HCT116 (cell line): ENCODE measurements around the gene BICD1. TPM values are rescaled to one million over a fixed set of nuclear protein-coding genes. Genes with fewer than 3 reads are reported as not detected.

Source experiments
- ATAC-seq: fragments of 200-7000 bp; cut with Tn5 transposase; 2 replicates; pipeline ENCODE4 v1.9.1; 2020; ENCODE audit warnings: mild to moderate bottlenecking, moderate library complexity
- BruUV-seq: library from RNA; stranded (reverse); fragments of 400-500 nt; replicated peaks from 2 replicates; lab custom pipeline; 2021; lab: Mats Ljungman, UMichigan
- CTCF ChIA-PET: fragments of 300-600 bp; sonication (Branson Sonifier 250); formaldehyde crosslinking; loops from one replicate; lab custom pipeline; 2021; ENCODE audit warnings: antibody characterized with exemption; lab: Charles Lee
- POLR2A ChIA-PET: fragments of 300-600, 350-600 bp; sonication (Branson Sonifier 250); formaldehyde crosslinking; loops from one replicate; lab custom pipeline; 2021; ENCODE audit warnings: antibody characterized with exemption; lab: Charles Lee
- RAD21 ChIA-PET, 2 experiments: fragments of 300-600 bp; sonication (Branson Sonifier 250); formaldehyde crosslinking; loops; one replicate each; lab custom pipeline; 2023; ENCODE audit warnings: low total read pairs in 2 of 2; ENCODE audit not compliant: uncharacterized antibody in 2 of 2, unreplicated experiment in 2 of 2, low non-redundant PET in 1 of 2; lab: Charles Lee
- DNase-seq: peaks from one replicate; pipeline ENCODE4 v3.0.0-alpha.2; 2010; ENCODE audit warnings: low read depth, low spot score
- H2AFZ ChIP-seq: fragments of 200-600 bp; shearing (Covaris generic), sonication (generic); 2 replicates; pipeline ENCODE4 v1.6.1; 2017; ENCODE audit warnings: low read depth, mixed run types, mixed read lengths, antibody characterized with exemption, low read length; ENCODE audit not compliant: poor library complexity, severe bottlenecking
- H3K27ac ChIP-seq: 2 replicates; pipeline ENCODE4 v1.5.1; 2012; ENCODE audit warnings: low read depth, low read length
- H3K27me3 ChIP-seq: fragments of 200-600 bp; sonication (generic); 2 replicates; pipeline ENCODE4 v1.6.1; 2016; ENCODE audit warnings: mixed run types, low read length, mixed read lengths; ENCODE audit not compliant: insufficient read depth
- H3K36me3 ChIP-seq, 2 experiments: fragments of 200-500 bp in 1 of 2; fragments of 200-600 bp in 1 of 2; sonication (Bioruptor generic) in 1 of 2; sonication (generic) in 1 of 2; 2 replicates each; pipeline versions ENCODE4 v1.5.1 to v1.6.1; 2014 to 2016; ENCODE audit warnings: low read length in 2 of 2, inconsistent platforms in 1 of 2, mixed read lengths in 1 of 2, mixed run types in 1 of 2; ENCODE audit not compliant: insufficient read depth in 2 of 2, control insufficient read depth in 1 of 2
- H3K4me1 ChIP-seq, 2 experiments: fragments of 200-600 bp in 1 of 2; sonication (generic) in 1 of 2; 2 replicates each; pipeline versions ENCODE4 v1.5.1 to v1.6.1; 2012 to 2017; ENCODE audit warnings: low read length in 2 of 2, inconsistent platforms in 1 of 2, mild to moderate bottlenecking in 1 of 2, mixed read lengths in 1 of 2, mixed run types in 1 of 2, moderate library complexity in 1 of 2; ENCODE audit not compliant: insufficient read depth in 2 of 2, control insufficient read depth in 1 of 2
- H3K4me2 ChIP-seq: fragments of 200-600 bp; sonication (generic); 2 replicates; pipeline ENCODE4 v1.6.1; 2017; ENCODE audit warnings: mixed run types, low read length, mixed read lengths
- H3K4me3 ChIP-seq, 2 experiments: fragments of 200-600 bp in 1 of 2; sonication (generic) in 1 of 2; replicated peaks in 1 of 2; 2 replicates each; pipeline ENCODE4 v1.5.1; 2011 to 2016; ENCODE audit warnings: low read length in 2 of 2, control low read depth in 1 of 2, low read depth in 1 of 2, mild to moderate bottlenecking in 1 of 2, mixed read lengths in 1 of 2, mixed run types in 1 of 2
- H3K79me2 ChIP-seq: fragments of 200-600 bp; sonication (generic); 2 replicates; pipeline ENCODE4 v1.6.1; 2017; ENCODE audit warnings: mild to moderate bottlenecking, mixed run types, low read length, moderate library complexity, mixed read lengths; ENCODE audit not compliant: insufficient read depth
- H3K9ac ChIP-seq: fragments of 200-600 bp; sonication (generic); 2 replicates; pipeline ENCODE4 v1.6.1; 2016; ENCODE audit warnings: low read length, mixed read lengths
- H3K9me2 ChIP-seq: fragments of 200-600 bp; sonication (generic), shearing (Covaris generic); 2 replicates; pipeline ENCODE4 v1.6.1; 2017; ENCODE audit warnings: mixed run types, mild to moderate bottlenecking, moderate library complexity; ENCODE audit not compliant: insufficient read depth
- H3K9me3 ChIP-seq, 2 experiments: fragments of 200-500 bp in 1 of 2; fragments of 200-600 bp in 1 of 2; sonication (Bioruptor generic) in 1 of 2; sonication (generic) in 1 of 2; 2 replicates each; pipeline ENCODE4 v1.6.1; 2014 to 2017; ENCODE audit warnings: low read length in 2 of 2, mixed read lengths in 2 of 2, inconsistent platforms in 1 of 2, low read depth in 1 of 2, mild to moderate bottlenecking in 1 of 2, mixed run types in 1 of 2, moderate library complexity in 1 of 2; ENCODE audit not compliant: control insufficient read depth in 1 of 2, insufficient read depth in 1 of 2
- H4K20me1 ChIP-seq: fragments of 200-600 bp; sonication (generic), shearing (Covaris generic); 2 replicates; pipeline ENCODE4 v1.6.1; 2017; ENCODE audit warnings: mixed run types, mild to moderate bottlenecking, moderate library complexity; ENCODE audit not compliant: insufficient read depth
- CBX3 ChIP-seq: IDR thresholded peaks from 2 replicates; pipeline ENCODE4 v1.6.1; 2012; ENCODE audit warnings: low read depth
- EGR1 ChIP-seq: IDR thresholded peaks from 2 replicates; pipeline ENCODE4 v1.6.1; 2012; ENCODE audit warnings: low read depth
- ELF1 ChIP-seq: IDR thresholded peaks from 2 replicates; pipeline ENCODE4 v1.6.1; 2012; ENCODE audit warnings: low read depth, borderline replicate concordance
- EZH2phosphoT487 ChIP-seq: fragments of 200-600 bp; IDR thresholded peaks from 2 replicates; pipeline ENCODE4 v1.6.1; 2018; ENCODE audit warnings: antibody characterized with exemption, borderline replicate concordance
- FOSL1 ChIP-seq: IDR thresholded peaks from 2 replicates; pipeline ENCODE4 v1.6.1; 2012; ENCODE audit warnings: low read depth
- POLR2A ChIP-seq: IDR thresholded peaks from 2 replicates; pipeline ENCODE4 v1.7.0; 2011; ENCODE audit warnings: borderline replicate concordance; ENCODE audit not compliant: insufficient read depth, insufficient read length; ENCODE audit errors: extremely low read depth
- POLR2AphosphoS5 ChIP-seq: IDR thresholded peaks from 2 replicates; pipeline ENCODE4 v1.6.1; 2011; ENCODE audit warnings: mild to moderate bottlenecking, low read depth, low read length, moderate library complexity
- RAD21 ChIP-seq: IDR thresholded peaks from 2 replicates; pipeline ENCODE4 v1.6.1; 2012; ENCODE audit warnings: low read depth, mild to moderate bottlenecking
- SIN3A ChIP-seq: IDR thresholded peaks from 2 replicates; pipeline ENCODE4 v1.6.1; 2012; ENCODE audit warnings: low read depth
- SP1 ChIP-seq: IDR thresholded peaks from 2 replicates; pipeline ENCODE4 v1.6.1; 2012; ENCODE audit warnings: low read depth
- SRF ChIP-seq: IDR thresholded peaks from 2 replicates; pipeline ENCODE4 v1.6.1; 2012; ENCODE audit warnings: low read depth
- YY1 ChIP-seq: IDR thresholded peaks from 2 replicates; pipeline ENCODE4 v1.6.1; 2011; ENCODE audit warnings: low read length, low read depth, moderate library complexity, mild to moderate bottlenecking; ENCODE audit not compliant: insufficient replicate concordance; ENCODE audit errors: extremely low read depth
- ZFX ChIP-seq: fragments of 450-650 bp; IDR thresholded peaks from 2 replicates; pipeline ENCODE4 v1.6.1; 2017
- intact Hi-C: fragments of 100-400 bp; cut with micrococcal nuclease; formaldehyde crosslinking; loops from 2 replicates; pipeline ENCODE4 v1.10.0; 2022
- total RNA-seq: library from RNA; stranded (reverse); gene quantifications from one replicate; pipeline ENCODE4 v1.2.1, GENCODE V29; 2021; ENCODE audit not compliant: unreplicated experiment
- TF ChIP-seq, protein P1 (sequence below), 3 experiments: fragments of 200-600 bp in 1 of 3; sonication (generic) in 1 of 3; IDR thresholded peaks in 2 of 3; conservative IDR thresholded peaks in 1 of 3; 2 replicates each; pipeline ENCODE4 v1.5.1; 2012 to 2017; ENCODE audit warnings: low read depth in 2 of 3, low read length in 2 of 3, antibody characterized with exemption in 1 of 3, borderline replicate concordance in 1 of 3, control low read depth in 1 of 3, mild to moderate bottlenecking in 1 of 3, mixed read lengths in 1 of 3, mixed run types in 1 of 3, moderate library complexity in 1 of 3; ENCODE audit not compliant: insufficient read depth in 1 of 3
- TF ChIP-seq, protein P2 (sequence below): IDR thresholded peaks from 2 replicates; pipeline ENCODE4 v1.6.1; 2011; ENCODE audit warnings: mild to moderate bottlenecking, low read length, moderate library complexity; ENCODE audit not compliant: insufficient replicate concordance; ENCODE audit errors: extremely low read depth

BICD1 gene
- total RNA-seq, 1 experiment from 2014 or later: 32.5 TPM

DNA sequence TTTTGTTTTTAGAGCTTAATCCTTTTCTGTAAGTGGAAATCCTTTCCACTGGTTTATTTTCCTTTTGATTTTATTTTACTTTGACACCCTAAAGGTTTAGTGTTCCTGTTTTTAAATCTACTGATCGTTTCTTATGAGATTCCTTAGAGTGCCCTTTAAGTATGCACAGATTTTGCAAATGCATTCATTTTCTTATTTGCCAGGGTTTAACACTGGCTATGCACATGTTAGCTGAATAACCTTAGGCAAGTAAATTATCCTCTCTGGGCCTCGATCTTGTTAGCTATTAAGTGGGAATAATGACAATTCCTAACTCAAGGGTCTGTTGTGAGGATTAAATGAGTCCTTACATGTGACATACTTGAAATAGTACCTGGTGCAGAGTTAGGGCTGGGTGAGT is 136.0 kb downstream of the BICD1 start:
- Histone ChIP-seq H3K9me2 (no peaks in the 10 kb centered on the region), H3K4me3 (no peak overlapping the region), H4K20me1 (no peaks in the 10 kb centered on the region), H3K4me2 (no peak overlapping the region), H2AFZ (no peak overlapping the region), H3K4me1 (no peaks in the 10 kb centered on the region), H3K9ac (no peak overlapping the region), H3K9me3 (no peaks in the 10 kb centered on the region), H3K36me3 (no peaks in the 10 kb centered on the region), H3K27ac (no peak overlapping the region), H3K27me3 (no peaks in the 10 kb centered on the region), H3K79me2 (no peaks in the 10 kb centered on the region)
- no TSS peak for BruUV-seq
- TF ChIP-seq RAD21 (no peak), FOSL1 (no peak), EZH2phosphoT487 (no peak), EGR1 (no peak), YY1 (no peak), SP1 (no peak), ELF1 (no peak), POLR2A (no peak)
- intact Hi-C loops: no loop called here
- CTCF ChIA-PET: no interaction called here
- ATAC-seq: no peak
- RAD21 ChIA-PET: no interaction called here
- POLR2A ChIA-PET: no interaction called here
- no peak for DNase-seq

DNA sequence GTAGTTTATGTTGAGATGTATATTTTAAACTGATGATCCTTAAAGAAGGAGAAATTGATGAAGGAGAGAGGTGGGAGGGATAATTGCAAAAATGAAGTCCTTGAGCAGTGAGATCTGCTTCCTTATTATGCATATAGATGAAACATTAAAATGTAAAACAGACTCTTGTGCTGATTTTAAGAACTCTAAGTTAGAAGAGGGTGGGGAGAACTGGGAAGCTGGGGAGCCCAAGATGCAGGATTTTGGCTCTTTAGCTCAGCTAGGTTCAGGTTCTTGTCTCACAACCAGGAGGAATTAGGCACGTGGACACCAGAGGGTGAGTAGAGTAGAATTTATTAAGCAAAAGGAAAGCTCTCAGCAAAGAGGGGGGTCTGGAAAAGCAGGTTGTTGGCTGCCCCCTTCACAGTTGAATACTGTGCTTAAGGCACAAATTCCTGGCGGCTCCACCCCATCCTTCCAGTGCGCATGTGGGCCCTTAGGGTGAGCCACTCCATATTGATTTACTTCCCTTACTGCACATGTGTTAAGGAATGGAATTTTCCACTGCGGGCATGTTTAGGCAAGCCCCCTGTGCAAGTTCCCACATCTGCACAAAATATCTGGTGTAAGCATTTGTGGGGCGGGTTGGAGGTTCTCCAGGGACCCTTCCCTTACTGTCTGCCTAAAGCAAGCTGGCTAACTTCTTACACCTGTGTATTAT is 141.9 kb downstream of the BICD1 start:
- intact Hi-C loops: no loop called here
- Histone ChIP-seq H3K79me2 (0 out of 2 replicates have a peak, but pooled peaks cover 2% of the 10 kb centered on the region), H3K9me2 (no peaks in the 10 kb centered on the region), H3K27me3 (no peaks in the 10 kb centered on the region), H2AFZ (no peak overlapping the region), H4K20me1 (no peaks in the 10 kb centered on the region), H3K4me1 (peaks cover 3 to 15% of the 10 kb centered on the region in 2 experiments; a peak in 2 of 4 replicates), H3K36me3 (no peaks in the 10 kb centered on the region), H3K4me2 (no peak overlapping the region), H3K4me3 (no peak overlapping the region), H3K9ac (no peak overlapping the region), H3K27ac (no peak overlapping the region; the same call in 1 of the 2 replicates), H3K9me3 (peaks cover 0 to 4% of the 10 kb centered on the region in 2 experiments; a peak in 1 of 4 replicates)
- ATAC-seq: no peak
- ChIA-PET CTCF (no interaction called here), POLR2A (no interaction called here), RAD21 (no interaction called here)
- no peak for DNase-seq
- BruUV-seq: no TSS peak
- no peak for TF ChIP-seq EGR1
- no peak for TF ChIP-seq SIN3A
- TF ChIP-seq ELF1: no peak
- TF ChIP-seq SRF: no peak
- no peak for TF ChIP-seq POLR2AphosphoS5
- no peak for TF ChIP-seq POLR2A
- no peak for TF ChIP-seq CBX3
- no peak for TF ChIP-seq RAD21
- TF ChIP-seq, protein P1, sequence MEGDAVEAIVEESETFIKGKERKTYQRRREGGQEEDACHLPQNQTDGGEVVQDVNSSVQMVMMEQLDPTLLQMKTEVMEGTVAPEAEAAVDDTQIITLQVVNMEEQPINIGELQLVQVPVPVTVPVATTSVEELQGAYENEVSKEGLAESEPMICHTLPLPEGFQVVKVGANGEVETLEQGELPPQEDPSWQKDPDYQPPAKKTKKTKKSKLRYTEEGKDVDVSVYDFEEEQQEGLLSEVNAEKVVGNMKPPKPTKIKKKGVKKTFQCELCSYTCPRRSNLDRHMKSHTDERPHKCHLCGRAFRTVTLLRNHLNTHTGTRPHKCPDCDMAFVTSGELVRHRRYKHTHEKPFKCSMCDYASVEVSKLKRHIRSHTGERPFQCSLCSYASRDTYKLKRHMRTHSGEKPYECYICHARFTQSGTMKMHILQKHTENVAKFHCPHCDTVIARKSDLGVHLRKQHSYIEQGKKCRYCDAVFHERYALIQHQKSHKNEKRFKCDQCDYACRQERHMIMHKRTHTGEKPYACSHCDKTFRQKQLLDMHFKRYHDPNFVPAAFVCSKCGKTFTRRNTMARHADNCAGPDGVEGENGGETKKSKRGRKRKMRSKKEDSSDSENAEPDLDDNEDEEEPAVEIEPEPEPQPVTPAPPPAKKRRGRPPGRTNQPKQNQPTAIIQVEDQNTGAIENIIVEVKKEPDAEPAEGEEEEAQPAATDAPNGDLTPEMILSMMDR (IDR thresholded peaks at IDR 0.05 in 2 of 3, conservative IDR thresholded peaks at IDR 0.05 in 1 of 3; ENCODE audit: borderline replicate concordance in 1 of 3, insufficient read depth in 1 of 3, low read depth in 2 of 3, low read length in 2 of 3): no peak
- TF ChIP-seq SP1: no peak
- TF ChIP-seq ZFX: no peak
- no peak for TF ChIP-seq FOSL1
- TF ChIP-seq, protein P2, sequence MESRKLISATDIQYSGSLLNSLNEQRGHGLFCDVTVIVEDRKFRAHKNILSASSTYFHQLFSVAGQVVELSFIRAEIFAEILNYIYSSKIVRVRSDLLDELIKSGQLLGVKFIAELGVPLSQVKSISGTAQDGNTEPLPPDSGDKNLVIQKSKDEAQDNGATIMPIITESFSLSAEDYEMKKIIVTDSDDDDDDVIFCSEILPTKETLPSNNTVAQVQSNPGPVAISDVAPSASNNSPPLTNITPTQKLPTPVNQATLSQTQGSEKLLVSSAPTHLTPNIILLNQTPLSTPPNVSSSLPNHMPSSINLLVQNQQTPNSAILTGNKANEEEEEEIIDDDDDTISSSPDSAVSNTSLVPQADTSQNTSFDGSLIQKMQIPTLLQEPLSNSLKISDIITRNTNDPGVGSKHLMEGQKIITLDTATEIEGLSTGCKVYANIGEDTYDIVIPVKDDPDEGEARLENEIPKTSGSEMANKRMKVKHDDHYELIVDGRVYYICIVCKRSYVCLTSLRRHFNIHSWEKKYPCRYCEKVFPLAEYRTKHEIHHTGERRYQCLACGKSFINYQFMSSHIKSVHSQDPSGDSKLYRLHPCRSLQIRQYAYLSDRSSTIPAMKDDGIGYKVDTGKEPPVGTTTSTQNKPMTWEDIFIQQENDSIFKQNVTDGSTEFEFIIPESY: no peak
